GM23248 (cell line): Measurements from ENCODE around the gene IL18RAP.

ENCODE experiments used
- EZH2 ChIP-seq: fragments of 200-600 bp; sonication (generic); IDR thresholded peaks from 2 replicates; pipeline ENCODE4 v1.6.1; 2018; ENCODE audit warnings: antibody characterized with exemption, mild to moderate bottlenecking; ENCODE audit not compliant: insufficient read depth, poor library complexity, severe bottlenecking
- EZH2phosphoT487 ChIP-seq: fragments of 200-600 bp; sonication (generic); IDR thresholded peaks from 2 replicates; pipeline ENCODE4 v1.6.1; 2018; ENCODE audit warnings: antibody characterized with exemption, moderate library complexity, mild to moderate bottlenecking, low read depth; ENCODE audit not compliant: insufficient read depth

DNA sequence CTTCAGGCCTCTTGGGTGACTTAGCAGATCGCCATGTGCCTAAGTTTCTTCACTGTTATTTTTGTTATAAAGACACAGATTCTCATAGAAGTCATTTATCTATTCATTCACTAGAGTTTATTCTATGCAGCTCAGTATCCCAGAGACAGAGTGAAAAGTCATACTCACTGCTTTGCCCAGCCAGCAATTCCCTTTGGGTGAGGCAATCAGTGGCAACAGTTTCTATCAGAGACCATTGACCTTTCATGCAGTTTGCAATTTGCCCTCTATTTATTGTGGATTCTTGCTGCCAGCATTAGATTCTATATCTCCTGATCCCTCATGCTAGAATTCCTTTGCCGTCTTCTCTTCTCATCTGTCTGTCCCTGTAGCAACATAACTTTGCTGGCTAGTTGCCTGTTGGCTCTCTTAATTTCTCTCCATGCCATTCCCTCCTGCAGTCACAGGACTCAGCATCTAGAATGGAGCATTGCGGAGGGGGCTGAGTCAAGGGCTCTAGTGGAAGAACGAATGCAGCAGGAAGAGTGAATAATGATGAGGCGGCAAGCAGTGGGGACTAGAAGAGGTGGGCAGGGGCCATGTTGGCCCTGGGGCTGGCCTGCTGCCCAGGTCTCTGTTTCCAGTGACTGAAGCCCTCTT, 62.3 kb downstream of the IL18RAP start:
- TF ChIP-seq EZH2phosphoT487 (no peak), EZH2 (no peak)
